GM18526 (cell line): ENCODE measurements around the gene SLC6A19.

Experiments used
- POLR2A ChIP-seq: IDR thresholded peaks from 3 replicates; pipeline ENCODE4 v1.6.1; 2011; ENCODE audit not compliant: insufficient read length; ENCODE audit errors: extremely low read depth

Gene SLC6A19

GRCh38 chr5:1244255-1244654 is 42.9 kb downstream of the SLC6A19 start:
- no peak for TF ChIP-seq POLR2A

DNA sequence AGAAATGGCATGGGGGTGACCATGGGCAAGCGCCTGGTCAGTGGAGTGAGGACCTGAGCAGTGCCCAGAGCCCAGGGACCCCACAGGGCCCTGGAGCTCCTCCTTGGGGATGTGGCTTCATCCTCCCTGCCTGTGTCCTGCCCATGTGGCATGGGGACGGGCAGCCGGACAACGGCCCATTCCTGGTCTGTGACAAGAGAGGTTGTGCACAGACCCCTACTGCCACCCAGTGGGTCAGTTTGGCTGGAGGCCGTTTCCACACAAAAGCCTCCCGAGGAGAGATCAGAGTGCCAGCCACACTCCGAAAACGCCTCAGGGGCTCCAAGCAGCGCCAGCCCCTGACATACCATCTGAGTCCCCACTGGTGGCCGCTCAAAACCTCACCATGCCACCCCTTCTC is 43.6 kb downstream of the SLC6A19 start:
- TF ChIP-seq POLR2A, result no peak

DNA sequence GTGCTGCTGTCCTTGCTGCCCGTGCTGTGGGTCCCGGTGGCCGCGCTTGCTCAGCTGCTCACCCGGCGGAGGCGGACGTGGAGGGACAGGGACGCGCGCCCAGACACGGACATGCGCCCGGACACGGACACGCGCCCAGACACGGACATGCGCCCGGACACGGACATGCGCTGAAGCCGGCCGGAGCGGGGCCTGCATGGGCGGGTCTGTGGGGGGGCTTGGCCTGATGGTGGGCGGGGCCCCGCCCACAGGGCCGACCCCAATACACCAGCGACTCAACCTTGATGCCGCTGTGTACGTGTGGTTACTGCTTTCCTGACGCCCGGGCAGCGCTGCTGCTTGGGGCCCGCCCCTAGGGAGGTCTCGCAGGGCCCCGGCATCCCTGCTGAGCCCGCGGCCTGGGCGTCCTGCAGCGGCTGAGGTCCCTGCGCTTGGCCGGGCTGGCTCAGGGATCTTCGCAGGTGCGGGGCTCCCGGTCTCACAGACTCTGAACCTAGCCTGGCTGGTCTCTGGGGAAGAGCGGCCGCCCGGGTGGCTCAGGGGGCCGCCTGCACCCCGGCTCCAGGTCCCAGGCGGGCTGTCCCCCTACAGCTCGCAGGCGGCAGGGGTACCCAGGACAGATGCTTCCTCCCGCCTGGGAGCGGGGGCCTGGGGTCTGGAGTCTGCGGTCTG is 44.6 kb downstream of the SLC6A19 start:
- no peak for TF ChIP-seq POLR2A

DNA sequence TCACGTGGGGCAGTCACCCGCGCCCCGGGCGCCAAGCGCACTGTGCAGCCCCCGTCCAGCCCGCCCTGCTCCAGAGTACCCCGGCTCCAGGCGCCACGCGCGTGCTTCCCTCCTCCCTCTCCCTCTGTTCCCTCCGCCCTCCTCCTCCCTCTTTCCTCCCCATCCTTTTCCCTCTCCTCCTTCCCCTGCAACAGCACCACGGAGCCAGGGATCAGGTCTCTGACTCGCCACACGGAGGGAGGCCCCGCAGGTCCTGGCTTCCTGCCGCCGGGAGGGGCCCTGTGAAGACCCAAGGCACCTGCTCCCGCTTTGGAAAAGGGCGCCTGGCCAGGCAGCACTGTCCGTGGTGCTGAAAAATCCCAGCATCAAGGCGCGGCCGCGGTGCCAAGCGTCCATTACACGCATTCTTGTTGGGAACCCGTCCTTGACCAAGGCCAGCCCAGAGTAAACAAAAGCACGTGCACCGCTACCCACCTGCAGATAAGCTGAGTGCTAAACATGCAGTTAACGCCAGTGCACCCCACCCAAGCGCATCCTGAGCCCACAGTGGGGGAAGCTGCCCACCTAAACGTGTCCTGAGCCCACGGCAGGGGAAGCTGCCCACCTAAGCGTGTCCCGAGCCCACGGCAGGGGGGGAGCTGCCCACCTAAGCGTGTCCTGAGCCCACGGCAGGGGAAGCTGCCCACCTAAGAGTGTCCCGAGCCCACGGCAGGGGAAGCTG is 45.5 kb downstream of the SLC6A19 start:
- no peak for TF ChIP-seq POLR2A

DNA sequence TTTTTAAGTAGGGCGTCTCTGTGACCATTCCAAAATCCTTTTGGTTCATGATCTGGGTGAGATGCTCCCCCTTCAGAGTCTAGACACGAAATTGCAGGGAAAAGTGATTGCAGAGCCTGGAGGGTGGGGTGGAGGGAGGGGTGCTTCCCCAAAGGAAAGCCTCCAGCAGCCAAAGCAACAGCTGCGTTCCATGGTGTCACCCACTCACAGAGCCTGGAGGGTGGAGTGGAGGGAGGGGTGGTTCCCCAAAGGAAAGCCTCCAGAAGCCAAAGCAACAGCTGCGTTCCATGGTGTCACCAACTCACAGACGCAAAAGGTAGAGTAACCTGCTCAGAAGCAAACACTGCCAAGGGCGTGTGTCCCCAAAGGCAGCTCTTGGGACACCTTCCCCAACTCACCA is 46.4 kb downstream of the SLC6A19 start:
- TF ChIP-seq POLR2A, result no peak

- no peak for TF ChIP-seq POLR2A
These were observed 48.2 kb downstream of the SLC6A19 start for GRCh38 chr5:1249366-1250280.

- no peak for TF ChIP-seq POLR2A
These were observed 50.5 kb downstream of the SLC6A19 start for GRCh38 chr5:1251678-1252580.

DNA sequence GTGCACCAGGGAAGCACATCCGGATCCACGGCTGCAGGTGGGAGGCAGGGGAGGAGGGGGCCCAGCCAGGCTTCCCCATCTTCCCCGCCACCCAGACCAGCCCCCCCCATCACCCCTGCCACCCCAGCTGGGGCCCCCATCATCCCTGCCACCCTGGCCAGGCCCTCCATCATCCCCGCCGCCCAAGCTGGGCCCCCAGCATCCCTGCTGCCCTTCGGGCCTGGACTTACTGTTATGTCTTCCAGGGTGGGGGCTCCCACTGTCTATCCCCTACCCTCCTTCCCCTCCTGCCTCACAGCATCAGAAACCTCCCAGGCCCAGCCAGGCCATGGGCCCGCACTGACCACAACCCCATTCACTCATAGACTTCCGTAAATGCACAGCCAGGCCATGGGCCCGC is 51.3 kb downstream of the SLC6A19 start:
- TF ChIP-seq POLR2A, result no peak

- no peak for TF ChIP-seq POLR2A
These were observed 52.2 kb downstream of the SLC6A19 start for GRCh38 chr5:1253456-1254105.

DNA sequence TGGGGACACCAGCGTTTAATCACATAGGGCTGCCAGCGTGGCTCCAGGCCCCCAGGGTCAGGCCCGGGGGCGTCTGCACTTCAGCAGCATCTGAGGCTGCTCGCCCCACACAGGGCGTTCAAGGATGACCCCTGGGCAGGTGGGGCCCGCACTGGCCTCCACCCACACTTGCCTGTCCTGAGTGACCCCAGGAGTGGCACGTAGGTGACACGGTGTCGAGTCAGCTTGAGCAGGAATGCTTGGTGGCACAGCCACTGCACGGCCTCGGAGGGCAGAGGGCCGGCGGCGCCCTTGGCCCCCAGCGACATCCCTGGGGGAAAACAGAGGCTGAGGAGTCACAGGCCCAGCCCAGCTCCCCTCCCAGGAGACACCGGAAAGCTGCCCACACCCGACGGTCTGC is 52.8 kb downstream of the SLC6A19 start:
- TF ChIP-seq POLR2A, result no peak

- TF ChIP-seq POLR2A, result no peak
These were observed 53.7 kb downstream of the SLC6A19 start for GRCh38 chr5:1255081-1255561.

DNA sequence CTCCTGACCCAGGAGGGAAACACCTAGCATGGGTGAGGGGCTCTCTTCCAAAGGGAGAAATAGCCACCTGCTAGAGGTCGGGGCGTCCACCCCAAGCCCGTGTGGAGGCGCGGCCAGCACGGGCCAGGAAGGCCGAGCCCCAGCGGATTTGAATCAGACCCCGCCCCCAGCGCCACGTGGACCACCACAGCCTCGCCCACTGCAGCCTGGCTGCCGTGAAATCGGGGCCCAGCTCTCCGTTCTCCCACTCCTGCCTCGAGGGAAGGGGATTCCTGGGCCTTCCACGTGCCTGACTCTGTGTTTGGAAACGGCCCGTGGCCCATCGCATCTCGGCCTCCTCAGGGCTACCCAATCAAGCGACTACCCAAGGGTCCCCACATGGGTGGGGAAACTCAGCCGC is 55.4 kb downstream of the SLC6A19 start:
- TF ChIP-seq POLR2A, result no peak

DNA sequence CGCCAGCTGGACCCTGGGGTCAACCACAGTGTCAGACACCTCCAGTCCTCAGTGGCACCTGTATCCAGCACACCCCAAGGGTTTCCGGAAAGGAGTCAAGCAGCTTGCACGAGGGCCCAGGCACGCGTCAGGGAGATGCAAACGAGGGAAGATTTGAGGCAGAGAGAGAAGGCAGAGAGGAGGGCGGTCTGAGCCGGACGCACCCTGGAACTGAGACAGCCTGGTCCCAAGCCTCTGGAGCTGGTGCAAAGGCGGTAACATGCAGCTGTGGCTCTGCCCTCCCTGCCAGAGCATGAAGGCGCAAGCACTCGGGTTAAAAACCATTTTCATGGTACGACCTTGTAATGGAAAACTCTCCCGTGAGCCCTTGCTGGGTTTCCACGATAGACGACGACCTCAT is 56.0 kb downstream of the SLC6A19 start:
- TF ChIP-seq POLR2A, result no peak

DNA sequence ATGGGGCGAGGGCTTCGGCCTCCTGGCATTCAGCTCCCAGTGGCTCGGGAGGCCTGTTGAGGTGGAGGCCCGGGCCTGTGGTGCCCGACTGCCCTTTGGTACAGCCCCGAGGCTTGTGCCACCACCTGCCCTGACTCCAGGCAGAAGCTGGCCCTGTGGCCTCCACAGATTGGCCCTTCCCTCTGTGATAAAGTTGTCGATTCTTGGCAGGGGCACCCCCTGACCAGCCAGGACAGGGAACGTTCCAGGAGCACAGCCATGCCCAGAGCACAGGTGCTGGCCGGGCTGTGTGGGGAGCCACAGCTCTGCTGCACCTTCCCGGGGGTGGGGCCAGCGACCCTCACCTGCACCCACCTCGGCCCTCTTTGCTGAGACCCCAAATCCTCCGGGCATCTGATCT is 56.4 kb downstream of the SLC6A19 start:
- no peak for TF ChIP-seq POLR2A
